Raji (cell line): ENCODE measurements around the gene PITPNM3.

Experiments used
- POLR2A ChIP-seq: IDR thresholded peaks from 2 replicates; pipeline ENCODE4 v1.6.1; 2011; ENCODE audit warnings: low read depth, low read length, control low read depth; ENCODE audit not compliant: insufficient read depth

The PITPNM3 gene

GRCh38 chr17:6464446-6465041 lies 91.8 kb downstream of the PITPNM3 start:
- no peak for TF ChIP-seq POLR2A

GRCh38 chr17:6463616-6464445 lies 92.5 kb downstream of the PITPNM3 start:
- no peak for TF ChIP-seq POLR2A

GRCh38 chr17:6462692-6463091 lies 93.7 kb downstream of the PITPNM3 start:
- TF ChIP-seq POLR2A, result no peak

- no peak for TF ChIP-seq POLR2A
Measured at GRCh38 chr17:6461792-6462524, 94.4 kb downstream of the PITPNM3 start.

- no peak for TF ChIP-seq POLR2A
Measured at GRCh38 chr17:6461246-6461645, 95.1 kb downstream of the PITPNM3 start.

GRCh38 chr17:6460531-6461161 lies 95.7 kb downstream of the PITPNM3 start:
- TF ChIP-seq POLR2A, result no peak

- no peak for TF ChIP-seq POLR2A
Measured at GRCh38 chr17:6458460-6458950, 97.8 kb downstream of the PITPNM3 start.

GRCh38 chr17:6457688-6458459 lies 98.5 kb downstream of the PITPNM3 start:
- TF ChIP-seq POLR2A, result no peak

GRCh38 chr17:6456914-6457687 lies 99.3 kb downstream of the PITPNM3 start:
- TF ChIP-seq POLR2A, result no peak

- TF ChIP-seq POLR2A, result no peak
Measured at GRCh38 chr17:6456321-6456720, 100.0 kb downstream of the PITPNM3 start.

GRCh38 chr17:6455321-6455705 lies 101.0 kb downstream of the PITPNM3 start:
- no peak for TF ChIP-seq POLR2A

- TF ChIP-seq POLR2A, result no peak
Measured at GRCh38 chr17:6454495-6455320, 101.6 kb downstream of the PITPNM3 start.
